ENCODE measurements around the gene WFIKKN2.

- TF ChIP-seq GABPA (IDR thresholded peaks at IDR 0.05; ENCODE audit: low read depth) = no peak
- no peak for TF ChIP-seq YY1 (IDR thresholded peaks at IDR 0.05; ENCODE audit: low read depth)
- TF ChIP-seq MXI1 (IDR thresholded peaks at IDR 0.05; ENCODE audit: low read depth, low read length) = no peak
- no peak for TF ChIP-seq MAX (IDR thresholded peaks at IDR 0.05; ENCODE audit: low read depth)
- TF ChIP-seq EP300 (IDR thresholded peaks at IDR 0.05; ENCODE audit: borderline replicate concordance in 1 of 2, low read depth in 1 of 2, low read length in 1 of 2) = no peak
- no peak for TF ChIP-seq RCOR1 (IDR thresholded peaks at IDR 0.05; ENCODE audit: low read length)
- TF ChIP-seq POLR2AphosphoS5 (IDR thresholded peaks at IDR 0.05; ENCODE audit: low read depth, low read length) = no peak
- no peak for TF ChIP-seq CTCF (IDR thresholded peaks at IDR 0.05)
- no peak for TF ChIP-seq NRF1 (IDR thresholded peaks at IDR 0.05; ENCODE audit: low read depth, low read length)
- TF ChIP-seq TCF12 (IDR thresholded peaks at IDR 0.05) = no peak
These were observed 10.2 kb upstream of the WFIKKN2 start for GRCh38 chr17:50825188-50825587.
